Right atrium auricular region (tissue), 2 donors: Measurements from ENCODE around the gene THSD8. TPM values are rescaled to one million over a fixed set of nuclear protein-coding genes. Genes with fewer than 3 reads are reported as not detected.

Experiments used
- DNase-seq: peaks from one replicate; pipeline ENCODE4 v3.0.0-alpha.2; 2019; ENCODE audit warnings: low spot score
- H3K27ac ChIP-seq, 2 donors: fragments of 200-600 bp; sonication (generic); 1 replicate in 1 of 2; 2 replicates in 1 of 2; pipeline ENCODE4 v1.5.1; 2016 to 2019
- H3K27me3 ChIP-seq, 2 donors: fragments of 200-600 bp; sonication (generic); one replicate each; pipeline versions ENCODE4 v1.5.1 to v1.6.0; 2017 to 2019
- H3K36me3 ChIP-seq: fragments of 200-600 bp; sonication (generic); one replicate; pipeline ENCODE4 v1.5.1; 2016
- H3K4me1 ChIP-seq, 2 donors: fragments of 200-600 bp; sonication (generic); one replicate each; pipeline versions ENCODE4 v1.5.1 to v1.6.0; 2017 to 2019
- H3K4me3 ChIP-seq, 2 donors: fragments of 200-600 bp; sonication (generic); 1 replicate in 1 of 2; 2 replicates in 1 of 2; pipeline ENCODE4 v1.5.1; 2017 to 2019; ENCODE audit warnings: mild to moderate bottlenecking in 1 of 2, moderate library complexity in 1 of 2
- H3K9me3 ChIP-seq, 2 donors: fragments of 200-600 bp; sonication (generic); one replicate each; pipeline ENCODE4 v1.5.1; 2019
- CTCF ChIP-seq, 2 donors: fragments of 200-600 bp; sonication (generic); IDR thresholded peaks; one replicate each; pipeline ENCODE4 v1.5.1; 2019; ENCODE audit warnings: antibody characterized with exemption in 2 of 2
- total RNA-seq, 2 donors: library from RNA; depleted of rRNA; stranded (reverse); fragments of >200 nt; gene quantifications; one replicate each; pipeline ENCODE4 v1.1.0, GENCODE V29; 2016

Gene THSD8
- total RNA-seq, 2 donors from 2014 or later: not detected

- H3K36me3 ChIP-seq: no peaks in the 10 kb centered on the region
- H3K27me3 ChIP-seq: no peaks in the 10 kb centered on the region
- peaks cover 0 to 46% of the 10 kb centered on the region in 2 donors for H3K4me1 ChIP-seq
- peak overlapping the region; percentile 91 to 93 for H3K27ac ChIP-seq
- peak; percentile 81 for DNase-seq
- H3K4me3 ChIP-seq: peak overlapping the region; percentile 52 to 67
- no peak for TF ChIP-seq CTCF (IDR thresholded peaks at IDR 0.05)
- no peaks in the 10 kb centered on the region for H3K9me3 ChIP-seq
Observed at GRCh38 chr19:12778017-12778904, 23.6 kb upstream of the THSD8 start.

GRCh38 chr19:12778905-12779161, 23.0 kb upstream of the THSD8 start:
- Histone ChIP-seq H3K36me3 (no peaks in the 10 kb centered on the region), H3K4me3 (peak overlapping the region; percentile 52 to 67), H3K27ac (peak overlapping the region; percentile 91 to 93), H3K9me3 (no peaks in the 10 kb centered on the region), H3K4me1 (peaks cover 0 to 46% of the 10 kb centered on the region in 2 donors), H3K27me3 (no peaks in the 10 kb centered on the region)
- TF ChIP-seq CTCF (IDR thresholded peaks at IDR 0.05): no peak
- no peak for DNase-seq

DNA sequence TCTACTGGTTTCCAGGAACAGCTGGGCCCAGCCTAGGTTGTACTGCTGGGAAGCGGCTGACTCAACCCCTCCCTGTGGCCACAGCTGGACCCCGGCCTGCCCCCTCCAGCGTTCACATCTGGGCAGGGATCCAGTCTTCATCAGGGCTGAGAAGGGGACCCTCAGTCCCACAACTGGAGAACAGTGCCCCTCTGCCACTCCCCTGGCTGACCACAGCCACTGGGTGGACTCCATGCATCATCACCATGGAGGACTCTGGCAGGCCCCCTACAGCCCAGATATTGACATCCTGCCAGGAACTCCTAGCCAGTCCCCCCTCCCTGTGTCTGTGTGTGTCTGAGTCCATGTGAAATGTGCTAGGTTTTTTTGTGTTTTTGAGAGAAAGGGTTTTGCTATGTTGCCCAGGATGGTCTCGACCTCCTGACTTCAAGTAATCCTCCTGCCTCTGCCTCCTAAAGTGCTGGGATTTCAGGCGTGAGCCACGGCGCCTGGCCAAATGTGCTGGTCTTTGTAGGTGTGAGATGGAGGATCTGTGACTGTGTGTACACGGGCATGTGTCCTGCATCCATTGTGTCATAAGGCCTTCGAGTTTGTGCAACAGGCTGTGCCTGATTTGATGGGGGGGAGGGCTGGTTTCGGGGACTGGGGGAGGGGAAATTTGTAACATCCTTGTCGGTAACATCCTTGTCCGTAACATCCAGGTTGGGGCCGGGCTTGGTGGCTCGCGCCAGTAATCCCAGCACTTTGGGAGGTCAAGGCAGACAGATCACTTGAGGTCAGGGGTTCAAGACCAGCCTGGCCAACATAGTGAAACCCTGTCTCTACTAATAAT, 22.5 kb upstream of the THSD8 start:
- DNase-seq: peak; percentile 80
- Histone ChIP-seq H3K27me3 (no peaks in the 10 kb centered on the region), H3K36me3 (no peaks in the 10 kb centered on the region), H3K4me3 (peak overlapping the region in 1 of 2 donors; percentile 67), H3K27ac (peak overlapping the region; percentile 91 to 93), H3K4me1 (peaks cover 0 to 49% of the 10 kb centered on the region in 2 donors), H3K9me3 (no peaks in the 10 kb centered on the region)
- no peak for TF ChIP-seq CTCF (IDR thresholded peaks at IDR 0.05)

DNA sequence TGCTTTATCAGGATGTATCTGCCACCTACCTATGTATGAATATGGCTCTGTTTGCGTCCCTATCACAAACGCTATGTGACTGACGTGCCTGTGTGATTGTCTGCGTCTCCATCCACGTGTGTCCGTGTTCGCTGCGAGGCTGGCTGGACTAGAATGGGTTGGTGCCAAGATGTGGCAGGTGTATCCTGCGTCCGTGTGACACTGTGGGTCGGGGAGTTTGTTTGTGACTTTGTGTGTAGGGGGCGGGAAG, 19.8 kb upstream of the THSD8 start:
- TF ChIP-seq CTCF (IDR thresholded peaks at IDR 0.05): no peak
- Histone ChIP-seq H3K27me3 (no peaks in the 10 kb centered on the region), H3K4me3 (peak overlapping the region; percentile 32 to 53), H3K9me3 (no peaks in the 10 kb centered on the region), H3K27ac (peak overlapping the region; percentile 96 to 99), H3K4me1 (peaks cover 0 to 66% of the 10 kb centered on the region in 2 donors), H3K36me3 (no peaks in the 10 kb centered on the region)
- no peak for DNase-seq

- H3K4me3 ChIP-seq: peak overlapping the region; percentile 32 to 53
- H3K27me3 ChIP-seq: no peaks in the 10 kb centered on the region
- H3K36me3 ChIP-seq: no peaks in the 10 kb centered on the region
- TF ChIP-seq CTCF (IDR thresholded peaks at IDR 0.05): no peak
- H3K9me3 ChIP-seq: no peaks in the 10 kb centered on the region
- H3K4me1 ChIP-seq: peaks cover 0 to 67% of the 10 kb centered on the region in 2 donors
- DNase-seq: peak; percentile 91
- peak overlapping the region; percentile 96 to 99 for H3K27ac ChIP-seq
Observed at GRCh38 chr19:12782424-12783290, 19.2 kb upstream of the THSD8 start.
